ENCODE data around the gene AHI1. TPM values are rescaled to one million over a fixed set of nuclear protein-coding genes. Genes with fewer than 3 reads are reported as not detected.

The AHI1 gene
- total RNA-seq, 4 donors from 2014 or later = 30.8 to 57.6 (median 38.0) TPM

DNA sequence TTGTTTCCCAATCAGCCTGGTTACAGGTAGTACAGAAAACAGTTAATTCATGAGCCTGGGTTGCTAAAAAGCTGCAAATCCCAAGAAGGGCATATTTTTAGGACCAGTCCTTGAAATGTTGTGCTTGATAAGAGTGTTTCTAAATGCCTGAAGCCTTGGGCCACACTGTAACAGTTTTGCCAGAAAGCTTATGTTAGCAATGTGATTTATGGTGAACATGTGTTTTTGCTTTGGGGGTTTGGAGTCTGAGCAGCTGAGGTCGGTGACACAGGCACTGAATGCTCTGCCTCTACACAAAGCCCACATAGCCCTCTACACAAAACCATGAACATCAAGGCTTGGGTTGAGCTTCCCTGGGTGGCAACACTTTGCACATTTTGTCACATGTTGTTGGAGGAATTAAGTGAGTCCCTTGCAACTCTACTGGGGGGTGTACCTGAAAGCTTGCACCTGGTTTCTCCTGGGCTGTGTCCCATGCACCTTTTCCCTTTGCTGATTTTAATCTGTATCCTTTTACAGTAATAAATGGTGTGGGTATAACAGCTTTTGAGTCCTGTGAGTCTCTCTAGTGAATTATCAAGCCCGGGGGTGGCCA is 22.2 kb downstream of the AHI1 start:
- TF ChIP-seq, protein P1, sequence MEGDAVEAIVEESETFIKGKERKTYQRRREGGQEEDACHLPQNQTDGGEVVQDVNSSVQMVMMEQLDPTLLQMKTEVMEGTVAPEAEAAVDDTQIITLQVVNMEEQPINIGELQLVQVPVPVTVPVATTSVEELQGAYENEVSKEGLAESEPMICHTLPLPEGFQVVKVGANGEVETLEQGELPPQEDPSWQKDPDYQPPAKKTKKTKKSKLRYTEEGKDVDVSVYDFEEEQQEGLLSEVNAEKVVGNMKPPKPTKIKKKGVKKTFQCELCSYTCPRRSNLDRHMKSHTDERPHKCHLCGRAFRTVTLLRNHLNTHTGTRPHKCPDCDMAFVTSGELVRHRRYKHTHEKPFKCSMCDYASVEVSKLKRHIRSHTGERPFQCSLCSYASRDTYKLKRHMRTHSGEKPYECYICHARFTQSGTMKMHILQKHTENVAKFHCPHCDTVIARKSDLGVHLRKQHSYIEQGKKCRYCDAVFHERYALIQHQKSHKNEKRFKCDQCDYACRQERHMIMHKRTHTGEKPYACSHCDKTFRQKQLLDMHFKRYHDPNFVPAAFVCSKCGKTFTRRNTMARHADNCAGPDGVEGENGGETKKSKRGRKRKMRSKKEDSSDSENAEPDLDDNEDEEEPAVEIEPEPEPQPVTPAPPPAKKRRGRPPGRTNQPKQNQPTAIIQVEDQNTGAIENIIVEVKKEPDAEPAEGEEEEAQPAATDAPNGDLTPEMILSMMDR (IDR thresholded peaks at IDR 0.05) = no peak
- TF ChIP-seq POLR2A (IDR thresholded peaks at IDR 0.05) (no peak), EP300 (IDR thresholded peaks at IDR 0.05) (no peak)
- no peaks in the 10 kb centered on the region for H3K9me3 ChIP-seq
- no peak for DNase-seq (ENCODE audit: low spot score in 2 of 2)
- H3K27ac ChIP-seq = no peak overlapping the region
- no peaks in the 10 kb centered on the region for H3K27me3 ChIP-seq
- H3K4me1 ChIP-seq = no peaks in the 10 kb centered on the region
- H3K4me3 ChIP-seq = no peak overlapping the region
- peaks cover 0 to 46% (median 0%) of the 10 kb centered on the region in 3 donors for H3K36me3 ChIP-seq
- WGBS, 2 donors = 36 to 51% methylated on average over 2 of the region's 2 CpGs

DNA sequence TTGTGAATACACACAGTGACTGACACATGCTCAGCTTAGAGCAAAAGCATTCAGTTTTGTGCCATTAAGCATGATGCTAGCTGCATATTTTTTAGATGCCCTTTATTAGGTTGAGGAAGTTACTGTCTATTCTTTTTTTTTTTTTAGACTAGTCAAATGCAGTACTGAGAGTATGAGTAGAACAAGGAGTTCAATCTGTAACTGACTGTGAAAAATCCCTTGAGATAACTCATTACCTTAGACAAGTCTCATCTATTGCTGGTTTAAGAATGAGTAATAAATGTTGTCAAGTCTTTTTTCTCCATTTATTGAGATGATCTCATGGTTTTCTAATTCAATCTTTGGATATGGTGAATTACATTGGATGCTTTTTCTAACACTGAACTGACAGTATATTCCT is 23.2 kb downstream of the AHI1 start:
- Histone ChIP-seq H3K27me3 (no peaks in the 10 kb centered on the region), H3K4me3 (no peak overlapping the region), H3K36me3 (peaks cover 0 to 43% (median 0%) of the 10 kb centered on the region in 3 donors), H3K4me1 (no peaks in the 10 kb centered on the region), H3K27ac (no peak overlapping the region), H3K9me3 (no peaks in the 10 kb centered on the region)
- no peak for DNase-seq (ENCODE audit: low spot score in 2 of 2)
- TF ChIP-seq POLR2A (IDR thresholded peaks at IDR 0.05) (no peak), EP300 (IDR thresholded peaks at IDR 0.05) (no peak)
- TF ChIP-seq, protein P1 (IDR thresholded peaks at IDR 0.05) = no peak

DNA sequence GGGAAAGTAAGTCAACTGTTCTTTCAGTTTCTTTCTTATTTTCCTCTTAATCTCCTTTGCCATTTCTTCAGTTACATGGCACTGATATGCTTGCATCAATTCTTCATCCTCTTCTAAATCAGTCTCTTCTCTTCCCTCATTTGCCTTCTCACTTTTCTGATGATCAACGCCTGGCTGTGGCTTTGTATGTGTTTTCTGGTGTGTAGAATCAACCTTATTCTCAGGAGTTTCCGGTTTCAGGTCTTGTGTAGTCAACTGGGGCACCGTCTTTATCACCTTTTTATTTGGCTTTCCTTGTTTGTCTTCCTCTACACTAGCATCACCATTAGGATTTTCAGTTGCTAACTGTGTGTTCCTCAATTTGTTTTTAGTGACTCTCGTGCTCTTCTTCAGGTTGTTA is 31.6 kb downstream of the AHI1 start:
- Histone ChIP-seq H3K4me1 (no peaks in the 10 kb centered on the region), H3K27me3 (no peaks in the 10 kb centered on the region), H3K27ac (no peak overlapping the region), H3K4me3 (no peak overlapping the region), H3K36me3 (peaks cover 0 to 52% (median 0%) of the 10 kb centered on the region in 3 donors), H3K9me3 (no peaks in the 10 kb centered on the region)
- DNase-seq (ENCODE audit: low spot score in 2 of 2) = no peak
- 90 to 97% methylated on average over 4 of the region's 4 CpGs for WGBS, 2 donors
- TF ChIP-seq EP300 (IDR thresholded peaks at IDR 0.05) = no peak
- no peak for TF ChIP-seq POLR2A (IDR thresholded peaks at IDR 0.05)
- TF ChIP-seq, protein P1 (IDR thresholded peaks at IDR 0.05) = no peak

DNA sequence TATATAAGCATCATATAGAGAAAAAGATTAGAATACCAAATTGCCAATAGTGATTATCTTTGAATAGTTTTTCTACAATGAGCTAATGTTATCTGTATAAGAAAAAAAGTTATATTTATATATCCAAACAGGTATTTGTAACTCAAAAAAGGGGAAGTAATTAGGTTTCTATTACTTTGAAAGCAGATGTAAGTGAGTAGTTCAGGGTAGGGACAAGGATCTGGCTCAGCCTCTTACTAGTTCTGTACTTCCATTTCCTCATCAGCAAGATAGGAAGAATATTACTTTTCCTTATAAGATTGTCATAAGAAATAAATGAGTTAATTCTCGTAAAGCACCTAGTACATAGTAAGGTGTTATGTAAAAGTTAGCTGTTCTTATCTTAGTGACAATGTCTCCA is 32.2 kb downstream of the AHI1 start:
- 95 to 96% methylated on average over 1 of the region's 1 CpG for WGBS, 2 donors
- Histone ChIP-seq H3K4me3 (no peak overlapping the region), H3K36me3 (peaks cover 0 to 48% (median 0%) of the 10 kb centered on the region in 3 donors), H3K27me3 (no peaks in the 10 kb centered on the region), H3K4me1 (no peaks in the 10 kb centered on the region), H3K27ac (no peak overlapping the region), H3K9me3 (no peaks in the 10 kb centered on the region)
- TF ChIP-seq EP300 (IDR thresholded peaks at IDR 0.05) = no peak
- TF ChIP-seq, protein P1 (IDR thresholded peaks at IDR 0.05) = no peak
- no peak for TF ChIP-seq POLR2A (IDR thresholded peaks at IDR 0.05)
- no peak for DNase-seq (ENCODE audit: low spot score in 2 of 2)

DNA sequence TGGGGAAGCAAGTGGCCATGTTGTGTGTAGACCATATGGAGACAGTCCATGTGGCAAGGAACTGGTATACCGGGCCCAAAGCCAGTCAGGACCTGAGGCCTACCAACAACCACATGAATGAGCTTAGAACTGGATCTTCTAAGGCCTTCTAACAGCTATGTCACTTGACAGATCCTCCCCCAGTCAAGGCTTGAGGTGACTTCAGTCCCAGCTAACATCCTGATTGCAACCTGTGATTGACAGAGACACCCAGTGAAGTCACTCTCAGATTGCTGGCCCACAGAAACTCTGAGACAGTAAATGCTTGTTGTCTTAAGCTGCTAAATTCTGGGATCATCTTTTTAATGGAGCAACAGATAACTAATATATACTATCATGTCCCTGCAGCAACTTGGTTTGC is 32.9 kb downstream of the AHI1 start:
- Histone ChIP-seq H3K27me3 (no peaks in the 10 kb centered on the region), H3K4me3 (no peak overlapping the region), H3K4me1 (no peaks in the 10 kb centered on the region), H3K27ac (no peak overlapping the region), H3K36me3 (peaks cover 0 to 41% (median 0%) of the 10 kb centered on the region in 3 donors), H3K9me3 (no peaks in the 10 kb centered on the region)
- DNase-seq (ENCODE audit: low spot score in 2 of 2) = no peak
- TF ChIP-seq, protein P1 (IDR thresholded peaks at IDR 0.05) = no peak
- TF ChIP-seq POLR2A (IDR thresholded peaks at IDR 0.05) = no peak
- no peak for TF ChIP-seq EP300 (IDR thresholded peaks at IDR 0.05)
- WGBS, 2 donors = 94 to 100% methylated on average over 1 of the region's 1 CpG

All from tibial nerve (tissue), 4 donors.